Neural progenitor cell (in vitro differentiated cells): ENCODE measurements around the gene NFATC2. TPM values are rescaled to one million over a fixed set of nuclear protein-coding genes. Genes with fewer than 3 reads are reported as not detected.

ENCODE experiments used
- DNase-seq: peaks from one replicate; pipeline ENCODE4 v3.0.0-alpha.2; 2016; ENCODE audit warnings: low spot score
- H2AFZ ChIP-seq: fragments of 200-600 bp; sonication (generic); replicated peaks from 2 replicates; pipeline ENCODE4 v1.6.1; 2016; ENCODE audit warnings: antibody characterized with exemption
- H3F3A ChIP-seq: fragments of 200-600 bp; sonication (generic); 2 replicates; pipeline ENCODE4 v1.6.1; 2016; ENCODE audit warnings: antibody characterized with exemption, low read depth
- H3K27ac ChIP-seq: fragments of 200-600 bp; sonication (generic); 2 replicates; pipeline ENCODE4 v1.5.1; 2016; ENCODE audit warnings: mild to moderate bottlenecking
- H3K27me3 ChIP-seq: fragments of 200-600 bp; sonication (generic); 2 replicates; pipeline ENCODE4 v1.6.1; 2016; ENCODE audit warnings: mild to moderate bottlenecking, moderate library complexity
- H3K36me3 ChIP-seq: fragments of 200-600 bp; sonication (generic); 2 replicates; pipeline ENCODE4 v1.5.1; 2016
- H3K4me1 ChIP-seq: fragments of 200-600 bp; sonication (generic); 2 replicates; pipeline ENCODE4 v1.6.1; 2016; ENCODE audit warnings: mixed run types
- H3K4me2 ChIP-seq: fragments of 200-600 bp; sonication (generic); 2 replicates; pipeline ENCODE4 v1.6.1; 2016
- H3K4me3 ChIP-seq: fragments of 200-600 bp; sonication (generic); 2 replicates; pipeline ENCODE4 v1.5.1; 2016
- H3K79me2 ChIP-seq: fragments of 200-600 bp; sonication (generic); 2 replicates; pipeline ENCODE4 v1.6.1; 2016; ENCODE audit warnings: low read depth
- H3K9ac ChIP-seq: fragments of 200-600 bp; sonication (generic); 2 replicates; pipeline ENCODE4 v1.6.1; 2016
- H3K9me3 ChIP-seq: fragments of 200-600 bp; sonication (generic); 2 replicates; pipeline ENCODE4 v1.5.1; 2016; ENCODE audit warnings: low read depth
- H4K20me1 ChIP-seq: fragments of 200-600 bp; sonication (generic); 2 replicates; pipeline ENCODE4 v1.6.1; 2016; ENCODE audit warnings: low read depth
- H3K27ac Mint-ChIP-seq: 3 replicates; pipeline ENCODE4 v1.8.0; 2021; ENCODE audit warnings: mixed read lengths
- H3K27me3 Mint-ChIP-seq: 2 replicates; pipeline ENCODE4 v1.8.0; 2022; ENCODE audit warnings: low read depth, mild to moderate bottlenecking, inconsistent platforms, moderate library complexity, mixed read lengths; ENCODE audit not compliant: insufficient read depth
- H3K36me3 Mint-ChIP-seq: 3 replicates; pipeline ENCODE4 v1.8.0; 2021; ENCODE audit warnings: mixed read lengths
- H3K4me1 Mint-ChIP-seq: 3 replicates; pipeline ENCODE4 v1.8.0; 2021; ENCODE audit warnings: mixed read lengths
- H3K4me3 Mint-ChIP-seq: 3 replicates; pipeline ENCODE4 v1.8.0; 2021; ENCODE audit warnings: mild to moderate bottlenecking, moderate library complexity, mixed read lengths
- H3K9me3 Mint-ChIP-seq: 3 replicates; pipeline ENCODE4 v1.8.0; 2020; ENCODE audit warnings: mixed read lengths
- EZH2 ChIP-seq: fragments of 200-600 bp; sonication (generic); IDR thresholded peaks from 2 replicates; pipeline ENCODE4 v1.6.1; 2017; ENCODE audit warnings: antibody characterized with exemption, mild to moderate bottlenecking, moderate library complexity
- EZH2phosphoT487 ChIP-seq: fragments of 200-600 bp; sonication (generic); IDR thresholded peaks from 2 replicates; pipeline ENCODE4 v1.6.1; 2017; ENCODE audit warnings: antibody characterized with exemption
- total RNA-seq: library from RNA; depleted of rRNA; stranded (reverse); fragments of >200 nt; gene quantifications from 2 replicates; pipeline ENCODE4 v1.2.3, GENCODE V29; 2015; ENCODE audit warnings: low replicate concordance
- TF ChIP-seq, protein P1 (sequence below): fragments of 200-600 bp; sonication (generic); IDR thresholded peaks from 2 replicates; pipeline ENCODE4 v1.5.1; 2017; ENCODE audit warnings: antibody characterized with exemption, mild to moderate bottlenecking

The NFATC2 gene
- total RNA-seq, 1 donor from 2014 or later: 0.19 TPM

DNA sequence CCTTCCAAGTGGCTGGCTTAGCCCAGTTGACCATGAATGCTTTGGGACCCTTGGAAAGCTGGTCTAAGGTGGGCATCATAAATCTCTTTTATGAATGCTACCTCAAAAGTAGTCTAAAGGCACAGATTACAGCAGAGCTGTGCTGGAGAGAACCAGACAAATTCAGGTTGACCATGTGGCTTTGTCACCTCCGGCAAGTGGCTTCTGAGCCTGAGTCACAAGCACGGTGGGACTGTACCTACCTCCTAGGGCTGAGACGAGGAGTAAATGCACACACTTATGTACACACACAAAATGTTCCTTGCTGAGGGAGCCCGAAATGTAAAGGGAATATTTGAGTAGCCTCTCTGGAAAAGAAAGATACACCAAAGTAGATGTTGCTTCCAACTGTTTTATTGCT is 155.9 kb downstream of the NFATC2 start:
- no peak overlapping the region for H2AFZ ChIP-seq
- H4K20me1 ChIP-seq: no peaks in the 10 kb centered on the region
- no peaks in the 10 kb centered on the region for H3K27me3 ChIP-seq
- H3K4me3 ChIP-seq: no peak overlapping the region
- Mint-ChIP-seq H3K4me1 (peaks cover 11% of the 10 kb centered on the region), H3K9me3 (no peaks in the 10 kb centered on the region), H3K4me3 (no peak overlapping the region), H3K36me3 (no peaks in the 10 kb centered on the region), H3K27me3 (peaks cover 7% of the 10 kb centered on the region), H3K27ac (no peak overlapping the region)
- H3K9me3 ChIP-seq: no peaks in the 10 kb centered on the region
- no peak overlapping the region for H3K27ac ChIP-seq
- no peak for TF ChIP-seq EZH2
- TF ChIP-seq, protein P1, sequence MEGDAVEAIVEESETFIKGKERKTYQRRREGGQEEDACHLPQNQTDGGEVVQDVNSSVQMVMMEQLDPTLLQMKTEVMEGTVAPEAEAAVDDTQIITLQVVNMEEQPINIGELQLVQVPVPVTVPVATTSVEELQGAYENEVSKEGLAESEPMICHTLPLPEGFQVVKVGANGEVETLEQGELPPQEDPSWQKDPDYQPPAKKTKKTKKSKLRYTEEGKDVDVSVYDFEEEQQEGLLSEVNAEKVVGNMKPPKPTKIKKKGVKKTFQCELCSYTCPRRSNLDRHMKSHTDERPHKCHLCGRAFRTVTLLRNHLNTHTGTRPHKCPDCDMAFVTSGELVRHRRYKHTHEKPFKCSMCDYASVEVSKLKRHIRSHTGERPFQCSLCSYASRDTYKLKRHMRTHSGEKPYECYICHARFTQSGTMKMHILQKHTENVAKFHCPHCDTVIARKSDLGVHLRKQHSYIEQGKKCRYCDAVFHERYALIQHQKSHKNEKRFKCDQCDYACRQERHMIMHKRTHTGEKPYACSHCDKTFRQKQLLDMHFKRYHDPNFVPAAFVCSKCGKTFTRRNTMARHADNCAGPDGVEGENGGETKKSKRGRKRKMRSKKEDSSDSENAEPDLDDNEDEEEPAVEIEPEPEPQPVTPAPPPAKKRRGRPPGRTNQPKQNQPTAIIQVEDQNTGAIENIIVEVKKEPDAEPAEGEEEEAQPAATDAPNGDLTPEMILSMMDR: no peak
- no peak for TF ChIP-seq EZH2phosphoT487
- no peak overlapping the region for H3K9ac ChIP-seq
- H3K4me1 ChIP-seq: peaks cover 8% of the 10 kb centered on the region
- no peak for DNase-seq
- H3K36me3 ChIP-seq: no peaks in the 10 kb centered on the region
- H3K79me2 ChIP-seq: no peaks in the 10 kb centered on the region
- no peaks in the 10 kb centered on the region for H3F3A ChIP-seq
- H3K4me2 ChIP-seq: no peak overlapping the region

DNA sequence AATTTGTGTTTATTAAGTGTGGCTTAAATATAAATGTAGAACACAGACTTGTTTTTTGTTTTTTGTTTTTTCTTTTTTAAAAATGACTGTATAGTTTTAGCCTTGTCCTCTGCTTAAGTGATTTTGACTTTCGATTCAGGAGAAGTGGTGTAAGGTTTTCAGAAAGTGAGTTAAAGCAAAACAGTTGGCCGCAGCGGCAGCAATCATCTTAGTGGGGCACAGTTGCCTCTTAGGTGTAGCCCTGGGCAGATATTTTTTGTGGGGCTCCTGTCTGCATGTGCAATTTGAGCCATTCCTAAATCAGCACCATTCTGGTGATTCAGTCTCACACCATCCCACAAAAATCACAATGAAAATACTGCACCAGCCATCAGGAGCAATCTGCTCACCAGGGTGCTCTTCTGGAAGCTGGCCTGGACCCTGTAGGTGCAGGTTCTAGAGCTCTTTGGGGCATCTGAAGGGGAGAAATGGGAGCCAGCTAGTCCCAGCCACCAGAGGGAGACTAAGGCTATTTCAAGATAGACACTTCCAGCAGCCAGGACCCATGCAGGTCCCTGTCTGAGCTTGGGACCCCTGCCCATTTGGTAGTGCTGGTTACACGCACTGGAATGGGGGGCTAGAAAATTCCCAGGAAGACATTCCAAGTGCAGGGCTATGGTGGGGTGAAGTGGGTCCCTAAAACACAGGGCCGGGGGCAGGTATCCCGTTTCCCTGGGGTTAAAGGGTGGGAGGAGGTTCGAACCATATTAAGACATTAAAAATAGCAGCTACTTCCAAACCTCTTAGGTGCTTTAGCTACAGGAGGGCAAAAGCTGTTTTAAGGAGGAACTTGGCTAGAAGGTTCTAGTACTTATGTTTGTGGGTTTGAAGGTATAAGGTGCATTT is 156.6 kb downstream of the NFATC2 start:
- H3K9ac ChIP-seq: no peak overlapping the region
- Mint-ChIP-seq H3K9me3 (no peaks in the 10 kb centered on the region), H3K4me1 (peaks cover 14% of the 10 kb centered on the region), H3K27me3 (peaks cover 5% of the 10 kb centered on the region), H3K4me3 (no peak overlapping the region), H3K36me3 (no peaks in the 10 kb centered on the region), H3K27ac (no peak overlapping the region)
- H3K4me2 ChIP-seq: no peak overlapping the region
- DNase-seq: peak; percentile 66
- H3K9me3 ChIP-seq: no peaks in the 10 kb centered on the region
- no peaks in the 10 kb centered on the region for H3F3A ChIP-seq
- no peak overlapping the region for H3K4me3 ChIP-seq
- no peak overlapping the region for H2AFZ ChIP-seq
- peaks cover 8% of the 10 kb centered on the region for H3K4me1 ChIP-seq
- H3K27me3 ChIP-seq: no peaks in the 10 kb centered on the region
- no peaks in the 10 kb centered on the region for H3K79me2 ChIP-seq
- no peak overlapping the region for H3K27ac ChIP-seq
- no peaks in the 10 kb centered on the region for H3K36me3 ChIP-seq
- TF ChIP-seq EZH2 (no peak), EZH2phosphoT487 (no peak)
- TF ChIP-seq, protein P1: peak; percentile 68
- H4K20me1 ChIP-seq: no peaks in the 10 kb centered on the region

DNA sequence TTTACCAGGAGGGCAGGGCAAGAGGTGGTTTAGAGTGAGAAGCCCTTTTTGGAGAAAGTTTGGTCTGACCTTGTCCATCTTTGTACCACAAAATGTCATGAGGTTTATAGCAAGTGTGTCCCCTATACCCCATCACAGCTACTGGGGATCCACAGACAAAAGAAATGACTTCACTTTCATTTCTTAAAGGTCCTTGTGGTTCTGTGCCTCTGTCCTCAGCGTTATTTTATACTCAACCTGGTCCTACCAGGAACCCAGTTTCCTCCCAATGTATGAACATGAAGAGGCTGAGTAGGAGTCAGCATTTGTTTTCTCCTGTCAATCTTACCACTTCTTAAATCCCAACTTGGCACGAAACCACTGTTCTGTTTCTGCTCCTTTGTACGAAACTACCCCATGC is 157.6 kb downstream of the NFATC2 start:
- no peak overlapping the region for H3K4me2 ChIP-seq
- DNase-seq: no peak
- no peak for TF ChIP-seq EZH2
- TF ChIP-seq EZH2phosphoT487: no peak
- TF ChIP-seq, protein P1: no peak
- H3F3A ChIP-seq: no peaks in the 10 kb centered on the region
- Mint-ChIP-seq H3K9me3 (no peaks in the 10 kb centered on the region), H3K36me3 (no peaks in the 10 kb centered on the region), H3K4me3 (no peak overlapping the region), H3K27ac (no peak overlapping the region), H3K4me1 (peaks cover 20% of the 10 kb centered on the region), H3K27me3 (peaks cover 6% of the 10 kb centered on the region)
- H3K36me3 ChIP-seq: no peaks in the 10 kb centered on the region
- H2AFZ ChIP-seq: no peak overlapping the region
- H3K79me2 ChIP-seq: no peaks in the 10 kb centered on the region
- no peak overlapping the region for H3K4me3 ChIP-seq
- H3K4me1 ChIP-seq: peaks cover 8% of the 10 kb centered on the region
- H3K9ac ChIP-seq: no peak overlapping the region
- no peak overlapping the region for H3K27ac ChIP-seq
- H3K9me3 ChIP-seq: no peaks in the 10 kb centered on the region
- no peaks in the 10 kb centered on the region for H4K20me1 ChIP-seq
- H3K27me3 ChIP-seq: no peaks in the 10 kb centered on the region
